ENCODE results near the gene SMARCD1. TPM values are rescaled to one million over a fixed set of nuclear protein-coding genes. Genes with fewer than 3 reads are reported as not detected.

Gene SMARCD1
- total and polyA plus RNA-seq, 9 of the 15 experiments (the other 6 are each of a cell fraction or from before 2014, with no cell fraction given) = 0.86 to 91.7 (median 48.0) TPM

GRCh38 chr12:50053583-50053982, 31.6 kb upstream of the SMARCD1 start (continued):
- TF ChIP-seq, protein P1, sequence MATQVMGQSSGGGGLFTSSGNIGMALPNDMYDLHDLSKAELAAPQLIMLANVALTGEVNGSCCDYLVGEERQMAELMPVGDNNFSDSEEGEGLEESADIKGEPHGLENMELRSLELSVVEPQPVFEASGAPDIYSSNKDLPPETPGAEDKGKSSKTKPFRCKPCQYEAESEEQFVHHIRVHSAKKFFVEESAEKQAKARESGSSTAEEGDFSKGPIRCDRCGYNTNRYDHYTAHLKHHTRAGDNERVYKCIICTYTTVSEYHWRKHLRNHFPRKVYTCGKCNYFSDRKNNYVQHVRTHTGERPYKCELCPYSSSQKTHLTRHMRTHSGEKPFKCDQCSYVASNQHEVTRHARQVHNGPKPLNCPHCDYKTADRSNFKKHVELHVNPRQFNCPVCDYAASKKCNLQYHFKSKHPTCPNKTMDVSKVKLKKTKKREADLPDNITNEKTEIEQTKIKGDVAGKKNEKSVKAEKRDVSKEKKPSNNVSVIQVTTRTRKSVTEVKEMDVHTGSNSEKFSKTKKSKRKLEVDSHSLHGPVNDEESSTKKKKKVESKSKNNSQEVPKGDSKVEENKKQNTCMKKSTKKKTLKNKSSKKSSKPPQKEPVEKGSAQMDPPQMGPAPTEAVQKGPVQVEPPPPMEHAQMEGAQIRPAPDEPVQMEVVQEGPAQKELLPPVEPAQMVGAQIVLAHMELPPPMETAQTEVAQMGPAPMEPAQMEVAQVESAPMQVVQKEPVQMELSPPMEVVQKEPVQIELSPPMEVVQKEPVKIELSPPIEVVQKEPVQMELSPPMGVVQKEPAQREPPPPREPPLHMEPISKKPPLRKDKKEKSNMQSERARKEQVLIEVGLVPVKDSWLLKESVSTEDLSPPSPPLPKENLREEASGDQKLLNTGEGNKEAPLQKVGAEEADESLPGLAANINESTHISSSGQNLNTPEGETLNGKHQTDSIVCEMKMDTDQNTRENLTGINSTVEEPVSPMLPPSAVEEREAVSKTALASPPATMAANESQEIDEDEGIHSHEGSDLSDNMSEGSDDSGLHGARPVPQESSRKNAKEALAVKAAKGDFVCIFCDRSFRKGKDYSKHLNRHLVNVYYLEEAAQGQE (IDR thresholded peaks at IDR 0.05; ENCODE audit: borderline replicate concordance) = no peak
- TF ChIP-seq, protein P1 (CRISPR knock-in tag; IDR thresholded peaks at IDR 0.05; ENCODE audit: low read depth) = no peak
- peak; percentile 17 for TF ChIP-seq MEIS2 (IDR thresholded peaks at IDR 0.05; ENCODE audit: partially characterized antibody)
- no peak for TF ChIP-seq ELF1 (tag; IDR thresholded peaks at IDR 0.05)
- no peak for TF ChIP-seq TSHZ1 (CRISPR knock-in tag; IDR thresholded peaks at IDR 0.05)
- TF ChIP-seq ZC3H8 (IDR thresholded peaks at IDR 0.05) = no peak
- TF ChIP-seq SAFB (IDR thresholded peaks at IDR 0.05; ENCODE audit: borderline replicate concordance, low read depth, low read length) = no peak
- TF ChIP-seq CAMTA2 (CRISPR knock-in tag; conservative IDR thresholded peaks at IDR 0.05) = no peak
- TF ChIP-seq CBFA2T3 (IDR thresholded peaks at IDR 0.05) = peak; percentile 29; the same call in 1 of the 2 replicates
- TF ChIP-seq KDM1A (IDR thresholded peaks at IDR 0.05) = peak in 1 of 2 experiments; percentile 37; a peak in 1 of 4 replicates
- peak; percentile 47; the same call in 1 of the 2 replicates for TF ChIP-seq TCF3 (CRISPR knock-in tag; IDR thresholded peaks at IDR 0.05)
- no peak for TF ChIP-seq KDM4B (IDR thresholded peaks at IDR 0.05; ENCODE audit: borderline replicate concordance in 2 of 2, low read depth in 1 of 2)
- no peak for TF ChIP-seq CCNT2 (IDR thresholded peaks at IDR 0.05; ENCODE audit: borderline replicate concordance, extremely low read depth, insufficient read length, low read depth, low read length)
- TF ChIP-seq ZNF324 (CRISPR knock-in tag; IDR thresholded peaks at IDR 0.05) = no peak
- no peak for TF ChIP-seq NKRF (IDR thresholded peaks at IDR 0.05; ENCODE audit: borderline replicate concordance)
- TF ChIP-seq BHLHE40 (IDR thresholded peaks at IDR 0.05; ENCODE audit: low read length) = no peak
- no peak for TF ChIP-seq CBX3 (IDR thresholded peaks at IDR 0.05; ENCODE audit: borderline replicate concordance in 1 of 2, low read length in 2 of 2)

All from K562 (cell line).